CD14-positive monocyte (primary cell): Measurements from ENCODE around the gene RRAS. TPM values are rescaled to one million over a fixed set of nuclear protein-coding genes. Genes with fewer than 3 reads are reported as not detected.
"Not testable (repeated sequence)": the region's sequence is repeated elsewhere in the genome, so short reads cannot be mapped to it uniquely, and the experiment has no call there.

Source experiments
- DNase-seq, 3 donors: peaks; one replicate each; pipeline ENCODE4 v3.0.0-alpha.2; 2011 to 2022
- H2AFZ ChIP-seq: 2 replicates; pipeline ENCODE4 v1.6.0; 2012; ENCODE audit warnings: mild to moderate bottlenecking, low read depth, low read length, inconsistent platforms; ENCODE audit not compliant: insufficient read depth, poor library complexity, severe bottlenecking
- H3K27ac ChIP-seq, 2 donors: 1 replicate in 1 of 2; 2 replicates in 1 of 2; pipeline ENCODE4 v1.5.1; 2012 to 2013; ENCODE audit warnings: low read length in 2 of 2, control low read depth in 1 of 2, inconsistent platforms in 1 of 2, low read depth in 1 of 2, mild to moderate bottlenecking in 1 of 2
- H3K27me3 ChIP-seq, 2 donors: one replicate each; pipeline versions ENCODE4 v1.6.0 to v1.6.1; 2011 to 2013; ENCODE audit warnings: low read length in 2 of 2; ENCODE audit not compliant: control insufficient read depth in 2 of 2, insufficient read depth in 2 of 2
- H3K36me3 ChIP-seq, 2 donors: replicated peaks in 1 of 2; 1 replicate in 1 of 2; 2 replicates in 1 of 2; pipeline versions ENCODE4 v1.5.1 to v1.6.1; 2012 to 2013; ENCODE audit warnings: low read length in 2 of 2, control low read depth in 1 of 2, inconsistent platforms in 1 of 2, mild to moderate bottlenecking in 1 of 2; ENCODE audit not compliant: insufficient read depth in 2 of 2, control insufficient read depth in 1 of 2
- H3K4me1 ChIP-seq, 2 donors: 1 replicate in 1 of 2; 2 replicates in 1 of 2; pipeline versions ENCODE4 v1.5.1 to v1.6.1; 2012 to 2013; ENCODE audit warnings: low read length in 2 of 2, control low read depth in 1 of 2, inconsistent platforms in 1 of 2, mild to moderate bottlenecking in 1 of 2, moderate library complexity in 1 of 2; ENCODE audit not compliant: insufficient read depth in 2 of 2, control insufficient read depth in 1 of 2
- H3K4me2 ChIP-seq: replicated peaks from 2 replicates; pipeline ENCODE3; 2012; ENCODE audit warnings: low read length, moderate library complexity, mild to moderate bottlenecking; ENCODE audit not compliant: poor library complexity, severe bottlenecking; ENCODE audit errors: extremely low read depth
- H3K4me3 ChIP-seq, 3 experiments: fragments of 200-600 bp in 1 of 3; sonication (generic) in 1 of 3; replicated peaks in 1 of 3; 1 replicate in 2 of 3; 2 replicates in 1 of 3; pipeline ENCODE4 v1.5.1; 2011 to 2013; ENCODE audit warnings: low read length in 3 of 3, mild to moderate bottlenecking in 3 of 3, control low read depth in 2 of 3, low read depth in 2 of 3, inconsistent platforms in 1 of 3, moderate library complexity in 1 of 3
- H3K79me2 ChIP-seq: 2 replicates; pipeline ENCODE4 v1.6.0; 2012; ENCODE audit warnings: mild to moderate bottlenecking, control low read depth, inconsistent platforms, low read length, moderate library complexity; ENCODE audit not compliant: insufficient read depth
- H3K9ac ChIP-seq: 2 replicates; pipeline ENCODE4 v1.6.0; 2017; ENCODE audit warnings: low read length, mild to moderate bottlenecking; ENCODE audit not compliant: insufficient read depth, poor library complexity, severe bottlenecking
- H3K9me3 ChIP-seq, 2 donors: replicated peaks in 1 of 2; 1 replicate in 1 of 2; 2 replicates in 1 of 2; pipeline versions ENCODE4 v1.5.1 to v1.6.1; 2012 to 2013; ENCODE audit warnings: low read length in 2 of 2, control low read depth in 1 of 2; ENCODE audit not compliant: control insufficient read depth in 1 of 2, insufficient read depth in 1 of 2
- H4K20me1 ChIP-seq: 2 replicates; pipeline ENCODE4 v1.6.0; 2012; ENCODE audit warnings: mild to moderate bottlenecking, low read length, control low read depth, moderate library complexity; ENCODE audit not compliant: insufficient read depth
- H3K27ac Mint-ChIP-seq, 7 donors: one replicate each; pipeline ENCODE4 v1.8.0; 2020; ENCODE audit warnings: mild to moderate bottlenecking in 7 of 7, mixed read lengths in 7 of 7, moderate library complexity in 6 of 7, inconsistent platforms in 2 of 7
- H3K27me3 Mint-ChIP-seq, 3 donors: one replicate each; pipeline ENCODE4 v1.8.0; 2021 to 2022; ENCODE audit warnings: low read depth in 3 of 3, mild to moderate bottlenecking in 3 of 3, mixed read lengths in 3 of 3, moderate library complexity in 3 of 3, inconsistent platforms in 1 of 3
- H3K36me3 Mint-ChIP-seq, 2 donors: one replicate each; pipeline ENCODE4 v1.8.0; 2020; ENCODE audit warnings: mixed read lengths in 2 of 2, inconsistent platforms in 1 of 2, mild to moderate bottlenecking in 1 of 2
- H3K4me1 Mint-ChIP-seq: one replicate; pipeline ENCODE4 v1.8.0; 2020; ENCODE audit warnings: mild to moderate bottlenecking, mixed read lengths
- H3K4me3 Mint-ChIP-seq, 2 donors: one replicate each; pipeline ENCODE4 v1.8.0; 2020; ENCODE audit warnings: mild to moderate bottlenecking in 2 of 2, mixed read lengths in 2 of 2, moderate library complexity in 1 of 2
- H3K9me3 Mint-ChIP-seq, 7 donors: one replicate each; pipeline ENCODE4 v1.8.0; 2020 to 2022; ENCODE audit warnings: mixed read lengths in 7 of 7, mild to moderate bottlenecking in 6 of 7, moderate library complexity in 6 of 7, inconsistent platforms in 2 of 7
- CTCF ChIP-seq: fragments of 200-600 bp; IDR thresholded peaks from one replicate; pipeline ENCODE4 v1.8.0; 2022; ENCODE audit warnings: antibody characterized with exemption, mild to moderate bottlenecking
- WGBS: methylation state at CpG from one replicate; pipeline ENCODE4 v1.1.5; 2013; ENCODE audit warnings: missing lambda C conversion rate; ENCODE audit not compliant: insufficient coverage; 5-methylcytosine and 5-hydroxymethylcytosine counted together
- intact Hi-C, 2 donors: fragments of 100-400 bp; cut with micrococcal nuclease; formaldehyde crosslinking; loops; one replicate each; pipeline versions ENCODE4 v1.15.0 to v1.15.1; 2023
- polyA plus RNA-seq, 3 donors: library from polyadenylated mRNA; depleted of rRNA in 1 of 3; unstranded in 2 of 3; stranded (reverse) in 1 of 3; fragments of 300-500 nt in 2 of 3; fragments of >200 nt in 1 of 3; fragmentation: Illumina TruSeq in 2 of 3; gene quantifications; 1 replicate in 2 of 3; 2 replicates in 1 of 3; pipeline ENCODE4 v1.2.3, GENCODE V29; 2012 to 2021

The RRAS gene
- polyA plus RNA-seq, 3 donors, result 74.9 to 91.7 (median 80.0) TPM

- Histone ChIP-seq H3K9me3 (no peaks in the 10 kb centered on the region), H4K20me1 (peaks cover 9% of the 10 kb centered on the region), H3K79me2 (no peaks in the 10 kb centered on the region), H3K9ac (no peak overlapping the region), H3K4me2 (no peak overlapping the region), H3K27ac (no peak overlapping the region), H3K4me3 (no peak overlapping the region), H3K4me1 (no peaks in the 10 kb centered on the region), H3K27me3 (no peaks in the 10 kb centered on the region), H2AFZ (no peak overlapping the region), H3K36me3 (peaks cover 35 to 65% of the 10 kb centered on the region in 2 donors)
- H3K27me3 Mint-ChIP-seq, result peaks cover 0 to 1% (median 0%) of the 10 kb centered on the region in 3 donors
- no CpG with 5 or more reads among the region's 11 CpGs for WGBS
- intact Hi-C loops, result no loop called here
- DNase-seq, result no peak
- H3K4me1 Mint-ChIP-seq, result no peaks in the 10 kb centered on the region
- H3K4me3 Mint-ChIP-seq, result no peak overlapping the region
- no peak overlapping the region for H3K27ac Mint-ChIP-seq
- H3K9me3 Mint-ChIP-seq, result peaks cover 0 to 2% (median 0%) of the 10 kb centered on the region in 7 donors
- H3K36me3 Mint-ChIP-seq, result peaks cover 45 to 71% of the 10 kb centered on the region in 2 donors
- TF ChIP-seq CTCF, result no peak
Measured at GRCh38 chr19:49626226-49626625, 13.7 kb downstream of the RRAS start.

- Histone ChIP-seq H3K4me1 (no peaks in the 10 kb centered on the region), H4K20me1 (peaks cover 14% of the 10 kb centered on the region), H3K9me3 (no peaks in the 10 kb centered on the region), H3K27me3 (no peaks in the 10 kb centered on the region), H3K27ac (no peak overlapping the region), H3K36me3 (peaks cover 40 to 71% of the 10 kb centered on the region in 2 donors), H3K4me2 (no peak overlapping the region), H3K9ac (no peak overlapping the region), H3K4me3 (no peak overlapping the region), H2AFZ (no peak overlapping the region), H3K79me2 (no peaks in the 10 kb centered on the region)
- Mint-ChIP-seq H3K4me1 (no peaks in the 10 kb centered on the region), H3K27ac (peak overlapping the region in 2 of 7 donors; percentile 23 to 54), H3K9me3 (peaks cover 0 to 2% (median 0%) of the 10 kb centered on the region in 7 donors), H3K36me3 (peaks cover 46 to 81% of the 10 kb centered on the region in 2 donors), H3K4me3 (no peak overlapping the region), H3K27me3 (peaks cover 0 to under 1% (median 0%) of the 10 kb centered on the region in 3 donors)
- WGBS, result 96% methylated on average over 10 of the region's 27 CpGs
- no peak for TF ChIP-seq CTCF
- intact Hi-C loops, result no loop called here
- DNase-seq, result no peak
Measured at GRCh38 chr19:49624967-49625910, 14.7 kb downstream of the RRAS start.

- Histone ChIP-seq H3K79me2 (peaks cover 21% of the 10 kb centered on the region), H3K36me3 (peaks cover 72 to 87% of the 10 kb centered on the region in 2 donors), H4K20me1 (peaks cover 70% of the 10 kb centered on the region)
- H3K9me3 Mint-ChIP-seq, H3K4me3 Mint-ChIP-seq, H3K4me1 ChIP-seq, H3K27me3 Mint-ChIP-seq, H3K9me3 ChIP-seq, H3K4me2 ChIP-seq, H3K9ac ChIP-seq, H3K4me3 ChIP-seq, intact Hi-C loops, H2AFZ ChIP-seq, DNase-seq, H3K27me3 ChIP-seq, H3K27ac ChIP-seq: not testable (repeated sequence)
- peaks cover 10% of the 10 kb centered on the region for H3K4me1 Mint-ChIP-seq
- peak overlapping the region in 3 of 7 donors; percentile 11 to 64 (median 50) for H3K27ac Mint-ChIP-seq
- peaks cover 55 to 91% of the 10 kb centered on the region in 2 donors for H3K36me3 Mint-ChIP-seq
- WGBS, result 94% methylated on average over 10 of the region's 13 CpGs
Measured at GRCh38 chr19:49617860-49618259, 22.1 kb downstream of the RRAS start.
